ENCODE measurements around the gene LRRC4C.
"Not testable (repeated sequence)": the region's sequence is repeated elsewhere in the genome, so short reads cannot be mapped to it uniquely, and the experiment has no call there.

Gene LRRC4C

DNA sequence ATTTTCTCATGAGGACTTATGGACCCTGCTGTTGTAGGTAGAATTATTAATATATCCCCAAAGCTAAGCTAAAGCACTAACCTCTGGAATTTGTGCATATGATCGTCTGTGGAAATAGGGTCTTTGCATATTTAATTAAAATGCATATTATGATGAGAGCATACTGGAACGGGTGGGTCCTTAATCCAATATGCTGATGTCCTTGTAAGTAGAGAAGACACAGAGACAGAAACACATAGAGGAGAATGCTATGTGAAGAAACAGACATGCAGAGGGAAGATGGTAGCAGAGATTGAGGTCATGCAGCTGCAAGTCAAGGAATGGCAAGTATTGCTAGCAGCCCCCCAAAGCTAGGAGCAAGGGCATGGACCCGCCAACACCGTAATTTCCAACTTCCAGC, 439.2 kb downstream of the LRRC4C start:
- DNase-seq (ENCODE audit: low read depth, low spot score), result no peak

DNA sequence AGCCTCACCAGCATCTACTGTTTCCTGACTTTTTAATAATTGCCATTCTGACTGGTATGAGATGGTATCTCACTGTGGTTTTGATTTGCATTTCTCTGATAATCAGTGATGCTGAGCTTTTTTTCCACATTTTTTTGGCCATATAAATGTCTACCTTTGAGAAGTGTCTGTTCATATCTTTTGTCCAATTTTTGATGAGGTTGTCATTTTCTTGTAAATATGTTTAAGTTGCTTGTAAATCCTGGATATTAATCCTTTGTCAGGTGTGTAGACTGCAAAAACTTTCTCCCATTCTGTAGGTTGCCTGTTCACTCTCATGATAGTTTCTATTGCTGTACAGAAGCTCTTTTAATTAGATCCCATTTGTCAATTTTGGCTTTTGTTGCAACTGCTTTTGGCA, 439.8 kb downstream of the LRRC4C start:
- not testable (repeated sequence) for DNase-seq (ENCODE audit: low read depth, low spot score)

GRCh38 chr11:41018224-41018623, 441.2 kb downstream of the LRRC4C start:
- no peak for DNase-seq (ENCODE audit: low read depth, low spot score)

DNA sequence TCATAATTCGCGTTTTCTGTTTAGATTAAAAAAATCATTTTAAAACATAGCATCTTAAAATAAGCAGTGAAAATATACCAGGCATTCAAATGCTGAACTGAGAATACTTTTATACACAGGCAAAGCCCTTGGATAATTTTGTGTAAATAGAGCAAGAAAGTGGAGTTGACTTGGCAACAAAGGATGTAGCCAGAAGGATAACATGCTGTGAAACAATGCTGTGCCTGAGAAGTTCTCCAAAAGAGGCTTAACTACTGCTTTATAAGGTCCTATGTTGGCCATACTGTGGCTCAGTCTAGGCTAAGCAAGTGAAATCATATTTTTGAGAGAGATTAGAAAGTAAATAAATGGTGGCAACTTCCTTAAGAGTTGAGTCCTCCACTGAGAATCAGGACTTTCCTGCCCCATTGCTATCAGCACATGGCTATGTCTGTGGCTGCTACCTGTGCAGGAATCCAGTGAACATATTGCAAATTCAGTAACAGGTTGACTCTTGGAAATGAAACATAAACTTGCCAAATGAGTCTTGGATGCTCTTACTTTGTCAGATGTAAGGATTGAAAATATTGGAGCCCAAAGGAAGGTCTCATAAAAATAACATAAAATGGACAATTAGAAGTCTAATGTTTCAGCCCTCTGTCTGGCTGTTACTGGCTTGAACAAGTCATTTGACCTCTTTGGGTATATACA, 448.9 kb downstream of the LRRC4C start:
- DNase-seq (ENCODE audit: low read depth, low spot score), result no peak

GRCh38 chr11:41005986-41006385, 453.5 kb downstream of the LRRC4C start:
- DNase-seq (ENCODE audit: low read depth, low spot score), result no peak

- no peak for DNase-seq (ENCODE audit: low read depth, low spot score)
Measured at GRCh38 chr11:41003339-41004282, 455.8 kb downstream of the LRRC4C start.

GRCh38 chr11:40998920-40999319, 460.5 kb downstream of the LRRC4C start:
- DNase-seq (ENCODE audit: low read depth, low spot score), result no peak

DNA sequence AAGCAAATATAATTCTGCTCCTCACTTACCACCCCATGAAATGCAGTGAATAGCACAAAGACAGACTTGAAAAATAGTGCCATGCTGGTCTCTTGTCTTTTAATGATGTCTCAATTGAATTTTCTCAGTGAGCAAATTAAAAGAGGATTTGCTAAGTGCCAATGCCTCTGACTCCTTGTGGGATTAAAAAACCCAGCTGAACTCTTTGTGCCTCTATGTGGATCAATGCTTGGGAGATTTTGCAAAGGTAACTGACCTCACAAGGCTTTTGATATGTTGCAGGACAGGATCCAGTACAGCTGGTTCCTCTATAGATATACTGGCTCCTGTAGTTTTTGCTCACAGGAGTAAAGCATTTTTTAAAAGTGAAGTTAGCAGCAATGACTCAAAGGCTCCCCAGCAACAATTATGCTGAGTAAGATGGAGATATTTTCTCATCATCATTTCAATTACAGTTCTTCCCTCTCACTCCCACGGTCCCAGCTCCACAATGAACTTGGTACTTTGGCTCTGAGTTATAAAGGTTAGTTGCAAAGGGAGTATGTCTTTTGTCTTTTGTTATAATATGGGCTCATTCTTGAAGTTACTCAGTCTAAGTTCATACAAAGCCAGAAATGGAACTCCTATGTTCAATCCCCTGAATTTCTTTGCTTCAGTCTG, 471.5 kb downstream of the LRRC4C start:
- no peak for DNase-seq (ENCODE audit: low read depth, low spot score)

GRCh38 chr11:40986320-40986719, 473.1 kb downstream of the LRRC4C start:
- DNase-seq (ENCODE audit: low read depth, low spot score), result no peak

DNA sequence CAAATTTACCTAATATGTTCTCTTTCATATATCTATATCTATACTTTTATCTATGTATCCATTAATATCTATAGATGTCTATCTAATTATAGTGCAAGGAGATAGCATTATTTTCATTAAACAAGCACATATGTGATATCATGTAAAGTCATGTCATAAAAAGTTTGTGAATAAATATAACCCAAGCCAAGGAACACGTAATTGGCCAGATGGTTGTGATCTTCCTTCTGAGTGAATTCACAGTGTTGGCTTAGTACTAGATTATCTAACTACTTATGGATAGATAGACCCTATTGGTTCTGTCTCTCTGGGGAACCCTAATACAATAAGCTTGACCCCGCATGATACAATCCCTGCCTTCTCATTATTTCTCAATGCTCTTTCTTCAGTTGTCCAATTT, 484.4 kb downstream of the LRRC4C start:
- DNase-seq (ENCODE audit: low read depth, low spot score), result no peak

GRCh38 chr11:40974186-40974795, 485.2 kb downstream of the LRRC4C start:
- DNase-seq (ENCODE audit: low read depth, low spot score), result no peak

DNA sequence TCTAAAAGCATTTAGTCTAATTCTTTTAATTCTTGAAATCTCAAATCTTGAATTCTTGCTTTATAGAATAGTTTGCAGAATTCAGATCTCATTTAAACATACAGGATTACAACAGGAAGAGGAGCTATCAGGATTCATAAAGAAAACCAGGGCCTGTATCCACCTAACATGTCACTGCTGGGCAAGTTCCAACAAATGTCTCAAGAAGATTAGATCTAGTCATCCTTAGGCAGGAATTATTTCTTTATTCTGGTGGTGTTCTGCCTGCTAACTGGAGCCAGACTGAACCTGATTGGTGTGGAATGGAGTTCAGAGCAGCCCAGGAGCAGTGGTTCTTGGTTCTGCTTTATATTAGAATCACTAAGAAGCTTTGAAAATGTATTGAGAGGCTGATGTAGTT, 500.7 kb downstream of the LRRC4C start:
- no peak for DNase-seq (ENCODE audit: low read depth, low spot score)

- no peak for DNase-seq (ENCODE audit: low read depth, low spot score)
Measured at GRCh38 chr11:40952479-40952878, 507.0 kb downstream of the LRRC4C start.

- no peak for DNase-seq (ENCODE audit: low read depth, low spot score)
Measured at GRCh38 chr11:40938002-40938401, 521.5 kb downstream of the LRRC4C start.

GRCh38 chr11:40924915-40925314, 534.5 kb downstream of the LRRC4C start:
- no peak for DNase-seq (ENCODE audit: low read depth, low spot score)

DNA sequence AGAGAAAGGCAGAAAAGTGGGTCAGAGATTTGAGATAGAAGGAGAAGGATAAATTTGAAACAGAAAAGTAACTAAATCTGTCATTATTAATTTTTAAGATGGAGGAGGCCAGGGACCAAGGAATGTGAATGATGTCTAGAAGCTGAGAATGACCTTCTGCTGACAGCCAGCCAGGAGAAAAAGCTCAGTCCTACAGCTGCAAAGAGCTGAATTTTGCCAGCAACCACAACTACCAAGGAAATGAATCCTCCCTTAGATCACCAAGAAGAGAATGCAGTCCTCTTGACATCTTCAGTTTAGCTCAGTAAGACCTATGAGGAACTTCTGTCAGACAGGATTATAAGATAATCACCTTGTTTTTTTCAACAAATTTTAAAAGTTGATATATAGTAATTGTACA, 538.2 kb downstream of the LRRC4C start:
- DNase-seq (ENCODE audit: low read depth, low spot score), result no peak

- not testable (repeated sequence) for DNase-seq (ENCODE audit: low read depth, low spot score)
Measured at GRCh38 chr11:40910774-40911173, 548.7 kb downstream of the LRRC4C start.

DNA sequence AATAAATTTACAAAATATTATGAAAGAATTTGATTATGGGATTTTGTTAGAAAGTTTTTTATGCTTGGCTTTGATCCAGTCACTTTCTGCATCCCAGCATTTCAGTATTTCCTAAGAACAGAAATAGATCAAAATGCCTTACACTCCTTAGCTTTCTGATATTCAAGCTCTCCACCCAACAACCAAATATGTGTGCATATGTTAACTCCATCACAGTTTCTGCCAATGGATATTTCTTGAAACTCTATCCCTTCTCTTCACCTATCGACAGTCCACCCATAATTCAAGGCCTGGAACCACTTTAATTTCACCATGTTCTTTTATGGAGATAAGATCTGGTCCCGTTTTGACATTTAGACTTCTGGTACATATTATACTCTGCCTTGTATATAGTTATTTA, 565.0 kb downstream of the LRRC4C start:
- DNase-seq (ENCODE audit: low read depth, low spot score), result no peak

- no peak for DNase-seq (ENCODE audit: low read depth, low spot score)
Measured at GRCh38 chr11:40885250-40885954, 574.0 kb downstream of the LRRC4C start.

- no peak for DNase-seq (ENCODE audit: low read depth, low spot score)
Measured at GRCh38 chr11:40882301-40882700, 577.2 kb downstream of the LRRC4C start.

DNA sequence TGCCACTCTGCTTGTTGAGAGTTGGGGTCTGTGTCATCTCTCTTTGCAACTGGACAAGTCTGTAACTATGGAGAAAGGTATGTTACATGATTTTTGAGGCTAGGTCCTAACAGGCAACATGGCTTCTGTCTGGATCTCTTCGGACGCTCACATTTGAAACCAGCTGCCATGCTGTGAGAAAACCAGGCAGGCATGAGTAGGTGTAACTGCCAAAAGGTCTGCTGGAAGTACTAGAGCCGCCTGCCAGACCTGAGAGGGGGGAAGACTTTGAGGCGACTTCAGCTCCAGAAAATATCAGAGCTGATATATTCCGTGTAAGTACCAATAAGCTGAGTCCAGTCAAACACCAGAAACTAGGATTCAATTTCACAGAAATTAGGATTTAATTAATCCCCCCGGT, 579.5 kb downstream of the LRRC4C start:
- no peak for DNase-seq (ENCODE audit: low read depth, low spot score)

All from brain pericyte (primary cell).